NCI-H146 treated with DMSO at 0.1 percent for 48 hours (cell line): ENCODE results near the gene CXXC5.

Experiments used
- DNase-seq: peaks from one replicate; lab custom pipeline; 2025; ENCODE audit not compliant: unreplicated experiment; lab: John Stamatoyannopoulos, UW

Gene CXXC5

DNA sequence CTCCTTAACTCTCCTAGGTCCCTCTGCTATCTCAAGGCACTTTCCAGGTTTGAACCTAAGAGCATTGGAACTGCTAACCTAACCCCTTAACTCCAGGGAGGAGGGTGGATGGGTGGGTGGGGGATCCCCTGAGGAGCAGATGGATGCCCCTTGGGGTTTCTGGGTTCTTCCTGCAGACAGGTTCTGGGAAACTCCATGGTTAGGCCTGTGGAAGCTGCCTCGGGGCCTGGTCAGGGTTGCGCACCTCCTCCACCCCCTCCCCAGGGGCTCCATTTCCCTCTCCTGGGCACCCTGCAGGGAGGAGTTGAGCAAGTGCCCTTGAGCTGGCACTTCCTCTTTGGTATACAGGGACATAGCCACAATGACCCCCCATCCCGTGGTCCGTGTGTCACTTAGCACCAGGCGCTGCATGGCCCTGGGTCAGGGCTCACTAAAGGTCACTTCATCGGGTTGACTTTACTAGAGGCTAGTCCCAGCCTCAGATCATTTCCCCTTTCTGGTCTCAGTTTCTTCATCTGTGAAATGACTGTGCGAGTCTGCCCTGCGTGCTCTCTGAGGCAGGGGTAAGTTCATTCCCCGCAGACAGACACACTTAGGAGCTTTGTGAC is 16.0 kb downstream of the CXXC5 start:
- no peak for DNase-seq

DNA sequence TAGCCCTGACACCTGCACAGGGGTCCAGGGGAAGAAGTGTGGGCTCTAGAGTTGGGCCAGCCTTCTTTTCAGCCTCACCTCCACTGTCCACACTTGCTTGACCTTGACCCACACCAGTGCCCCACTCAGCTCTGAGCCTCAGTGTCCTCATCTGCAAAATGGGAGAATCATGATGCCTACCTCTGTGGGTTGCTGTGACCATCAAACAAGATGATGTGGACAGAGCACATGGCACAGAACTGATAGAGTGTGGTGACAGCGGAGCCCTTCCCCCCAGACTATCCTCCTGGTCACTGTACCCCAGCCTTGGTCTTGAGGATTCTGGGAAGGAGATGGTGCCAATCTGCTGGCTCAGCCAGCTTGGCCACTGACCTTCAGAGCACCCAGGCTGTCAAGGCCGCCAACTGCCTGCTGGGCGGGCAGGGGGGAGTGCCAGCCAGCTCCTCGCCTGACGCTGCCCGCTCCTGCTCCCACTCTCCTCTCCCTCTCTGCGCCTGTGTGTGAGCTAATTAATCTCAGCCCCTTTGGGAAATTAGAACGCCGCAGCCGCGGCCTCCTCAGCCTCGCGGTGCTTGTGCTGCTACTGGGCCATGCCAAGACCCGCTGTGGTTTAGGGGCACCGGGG is 16.7 kb downstream of the CXXC5 start:
- DNase-seq, result no peak

DNA sequence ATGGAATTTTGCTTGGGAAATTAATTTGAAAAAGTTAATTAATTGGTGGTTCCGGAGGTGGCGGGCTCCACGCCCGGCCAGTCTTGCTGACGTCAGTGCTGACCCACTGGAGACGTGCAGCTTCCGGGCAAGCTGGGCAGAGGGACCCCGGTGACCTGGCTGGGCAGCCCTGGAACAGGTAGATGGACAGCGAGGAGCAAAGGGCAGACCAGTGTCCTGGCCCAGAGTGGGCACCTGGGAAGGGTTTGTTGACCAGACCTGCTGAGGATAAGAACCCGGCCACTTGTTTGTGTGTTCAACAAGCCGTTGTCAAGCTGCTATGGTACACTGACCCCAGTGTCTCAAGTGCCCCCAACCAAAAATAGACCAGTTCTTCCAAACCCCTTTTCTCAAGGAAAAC is 17.5 kb downstream of the CXXC5 start:
- no peak for DNase-seq

DNA sequence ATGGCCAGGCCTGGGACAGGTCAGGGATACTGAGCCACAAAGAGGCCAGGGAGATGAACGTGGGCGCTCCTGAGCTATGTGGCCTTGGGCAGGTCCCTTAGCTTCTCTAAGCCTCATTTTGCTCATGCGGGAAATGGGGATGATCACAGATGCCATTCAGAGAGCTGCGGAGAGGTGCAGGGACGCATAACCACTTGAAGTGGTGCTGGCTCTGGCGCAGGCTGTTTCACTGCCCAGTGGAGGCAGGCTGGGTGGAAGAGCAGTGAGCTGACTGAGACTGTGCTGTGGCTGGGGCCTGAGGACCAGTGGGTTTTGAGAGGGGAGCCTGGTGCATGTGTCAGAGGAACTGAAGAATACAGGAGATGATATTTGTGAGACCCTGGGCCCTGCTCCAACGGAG is 18.4 kb downstream of the CXXC5 start:
- no peak for DNase-seq

DNA sequence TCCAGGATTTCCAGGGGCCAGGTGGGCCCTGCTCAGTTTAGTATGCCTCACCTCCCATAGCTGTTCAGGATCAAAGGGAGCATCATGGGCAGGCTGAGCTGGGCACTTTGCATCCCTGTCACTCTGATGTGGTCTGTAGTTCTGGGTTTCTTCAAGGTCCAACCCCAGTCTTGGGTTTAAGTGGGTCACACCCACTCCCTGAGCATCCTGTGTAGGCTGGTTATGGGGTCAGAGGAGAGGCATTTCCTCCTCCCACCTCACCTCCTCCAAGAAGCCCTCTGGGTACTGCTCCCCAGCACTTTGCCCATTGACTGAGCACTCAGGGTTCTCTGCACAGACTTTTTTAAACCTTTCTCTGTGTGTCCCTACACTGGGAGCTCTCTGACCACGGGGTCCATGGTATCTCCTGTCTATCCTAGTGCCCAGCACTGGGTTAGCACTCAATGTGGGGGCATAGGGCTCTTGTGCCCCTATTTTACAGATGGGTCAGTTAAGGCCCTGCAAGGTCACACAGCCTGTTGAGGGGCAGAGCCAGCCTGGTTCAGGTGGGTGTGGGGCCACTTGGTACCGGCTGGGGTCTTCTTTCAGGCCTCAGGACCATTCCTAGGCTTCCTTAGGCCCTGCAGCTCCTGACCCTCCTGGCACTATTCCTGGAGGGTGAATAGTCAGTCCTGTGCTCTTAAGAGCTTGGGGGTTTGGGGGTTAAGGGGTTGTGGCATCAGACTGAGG is 19.0 kb downstream of the CXXC5 start:
- no peak for DNase-seq

DNA sequence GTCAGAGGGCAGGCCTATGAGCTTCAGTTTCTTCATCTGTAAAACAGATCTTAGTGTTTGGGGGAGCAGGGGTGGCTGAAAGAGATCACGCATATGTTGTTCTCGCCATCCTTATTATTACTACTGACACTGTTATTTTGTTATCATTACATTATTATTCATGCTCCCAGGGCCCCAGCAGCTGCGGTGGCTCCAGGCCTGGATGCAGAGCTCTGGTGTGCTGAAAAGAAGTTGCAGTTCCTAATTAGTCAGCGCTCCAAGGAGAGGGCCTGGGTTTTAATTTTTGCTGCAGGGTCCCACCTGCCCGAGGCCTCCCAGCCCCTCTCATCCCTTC is 19.5 kb downstream of the CXXC5 start:
- DNase-seq, result no peak

DNA sequence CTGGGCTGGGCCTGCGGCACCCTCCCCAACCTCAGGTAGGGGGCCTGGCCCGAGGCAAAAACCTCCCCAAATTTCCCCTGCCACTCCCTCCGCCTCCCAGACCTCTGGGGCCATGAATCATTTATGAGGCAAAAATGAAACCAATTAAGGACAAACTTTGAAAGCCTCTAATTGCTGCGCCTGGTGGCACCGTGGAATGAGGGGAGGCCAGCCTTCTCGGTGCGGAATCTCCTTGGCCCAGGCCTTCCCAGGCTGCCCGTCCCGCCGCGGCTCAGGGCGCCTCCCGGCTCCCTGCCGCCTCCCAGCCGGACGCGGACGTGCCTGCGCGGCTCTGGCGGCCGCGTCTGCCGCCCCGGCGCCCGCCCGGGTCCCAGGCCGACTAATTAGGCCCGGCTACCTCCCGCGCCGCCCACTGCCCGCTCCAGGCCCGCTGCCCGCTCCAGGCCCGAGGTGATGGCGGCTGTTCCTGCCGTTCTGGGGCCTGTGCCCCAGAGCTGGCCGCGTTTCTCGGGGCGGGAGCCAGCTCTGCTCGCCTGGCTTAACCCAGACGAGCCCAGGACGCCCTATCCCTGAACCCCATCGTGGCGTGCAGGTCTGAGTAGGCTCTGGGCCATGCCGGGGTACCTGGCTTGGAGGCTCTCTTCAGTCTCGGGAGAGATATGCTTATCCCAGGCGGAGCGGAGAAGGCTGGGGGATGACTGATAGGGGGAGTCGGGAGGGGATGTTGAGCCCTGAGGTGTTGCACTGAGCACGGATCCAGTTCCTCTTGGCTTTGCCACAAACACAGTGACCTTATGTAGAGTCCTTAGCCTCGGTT is 20.1 kb downstream of the CXXC5 start:
- DNase-seq, result no peak

DNA sequence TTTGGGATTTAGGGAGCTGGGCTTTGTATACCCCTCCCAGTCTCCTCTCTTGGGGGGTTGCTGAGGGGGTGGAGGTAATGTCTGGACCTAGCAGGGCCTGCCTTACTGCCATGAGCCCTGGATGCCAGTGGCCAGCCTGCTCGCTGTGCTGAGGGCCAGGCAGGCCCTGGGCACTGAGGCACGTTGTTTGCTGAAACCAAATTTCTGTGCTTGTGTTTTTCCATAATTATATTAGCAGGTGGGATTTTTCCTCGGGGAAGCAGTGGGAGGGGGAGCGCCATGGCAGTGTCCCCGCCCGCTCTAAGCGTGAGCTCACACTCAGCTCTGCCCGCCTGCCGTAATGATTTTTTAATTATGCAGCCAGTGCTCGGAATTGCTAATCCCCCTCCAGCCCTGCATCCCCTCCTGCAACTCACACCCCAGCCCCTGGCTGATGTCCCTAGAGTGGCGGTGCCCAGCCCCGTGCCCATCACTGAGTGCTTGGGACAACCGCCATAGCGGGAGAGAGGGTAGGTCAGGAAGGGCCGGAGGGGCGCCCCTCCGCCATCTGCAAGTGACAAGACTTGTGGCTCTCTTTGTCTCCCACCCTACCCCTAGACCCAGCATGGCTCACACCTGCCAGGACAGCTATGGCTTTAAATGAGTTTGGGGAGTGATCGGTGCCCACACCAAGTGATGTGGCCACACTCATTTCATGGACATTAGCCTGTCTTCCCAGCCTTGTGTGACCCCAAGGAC is 20.9 kb downstream of the CXXC5 start:
- DNase-seq, result no peak

DNA sequence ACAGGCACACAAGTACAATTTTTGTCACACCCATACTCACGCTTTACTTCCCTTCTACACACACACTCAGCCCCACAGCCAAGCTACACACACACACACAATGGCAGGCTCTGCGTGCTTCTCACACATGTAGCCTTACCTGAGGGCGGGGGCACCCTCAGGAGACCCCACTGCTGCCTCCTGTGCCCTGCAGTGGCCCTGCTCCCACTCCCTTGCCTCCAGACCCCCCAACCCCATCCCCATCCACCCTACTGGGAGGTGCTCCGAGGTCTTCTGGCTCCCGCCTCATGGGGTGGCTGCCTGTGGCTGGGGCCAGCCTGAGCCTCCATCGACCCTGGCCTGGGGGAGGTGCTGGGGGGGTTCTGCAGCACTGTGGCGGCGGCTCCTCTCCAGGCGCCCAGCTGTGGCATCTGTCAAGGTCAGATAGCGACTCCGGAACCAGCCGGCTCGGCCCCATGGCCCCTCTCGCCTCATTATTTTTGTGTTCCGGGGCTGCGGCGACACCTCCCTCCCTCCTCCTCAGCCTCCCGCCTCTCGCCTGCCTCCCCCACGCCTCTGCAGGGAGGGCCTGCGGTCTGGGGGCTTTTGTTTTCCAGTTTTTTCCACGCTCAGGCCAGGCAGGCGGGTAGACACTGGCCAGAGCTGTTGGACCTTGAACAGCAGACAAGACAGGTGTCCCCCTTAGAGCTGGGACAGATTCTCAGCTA is 21.7 kb downstream of the CXXC5 start:
- no peak for DNase-seq

DNA sequence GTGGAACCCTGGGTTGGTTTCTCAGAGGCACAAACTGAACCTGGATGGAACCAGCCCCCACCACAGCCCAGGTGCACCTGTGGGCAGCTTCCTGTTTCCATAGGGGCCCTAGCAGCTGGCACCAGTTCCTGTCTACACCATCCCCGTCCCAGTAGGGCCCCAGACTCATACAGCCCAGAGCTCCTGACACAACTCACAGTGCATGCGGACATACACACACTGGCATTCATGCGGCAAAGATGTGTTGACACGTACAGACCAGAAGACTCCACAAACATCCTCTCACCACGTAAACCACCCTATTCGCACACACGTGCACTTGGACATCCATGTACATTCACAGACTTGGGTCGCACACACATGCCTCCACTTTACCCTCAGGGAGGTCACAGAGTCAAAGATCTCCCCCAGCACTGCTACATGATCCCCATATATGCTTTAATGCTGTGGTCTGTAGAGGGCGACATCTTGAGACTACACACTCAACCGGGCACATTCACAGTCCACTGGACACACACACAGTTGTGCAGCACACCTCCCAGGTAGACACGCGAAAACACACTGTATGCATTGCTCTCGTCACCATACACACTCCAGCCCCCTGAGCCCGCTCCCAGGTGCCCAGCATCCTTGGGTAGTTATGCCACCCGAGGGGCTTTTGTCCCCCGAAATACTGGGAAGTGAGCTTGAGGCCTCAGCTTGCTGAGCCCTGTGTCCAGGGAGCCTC is 22.4 kb downstream of the CXXC5 start:
- no peak for DNase-seq

DNA sequence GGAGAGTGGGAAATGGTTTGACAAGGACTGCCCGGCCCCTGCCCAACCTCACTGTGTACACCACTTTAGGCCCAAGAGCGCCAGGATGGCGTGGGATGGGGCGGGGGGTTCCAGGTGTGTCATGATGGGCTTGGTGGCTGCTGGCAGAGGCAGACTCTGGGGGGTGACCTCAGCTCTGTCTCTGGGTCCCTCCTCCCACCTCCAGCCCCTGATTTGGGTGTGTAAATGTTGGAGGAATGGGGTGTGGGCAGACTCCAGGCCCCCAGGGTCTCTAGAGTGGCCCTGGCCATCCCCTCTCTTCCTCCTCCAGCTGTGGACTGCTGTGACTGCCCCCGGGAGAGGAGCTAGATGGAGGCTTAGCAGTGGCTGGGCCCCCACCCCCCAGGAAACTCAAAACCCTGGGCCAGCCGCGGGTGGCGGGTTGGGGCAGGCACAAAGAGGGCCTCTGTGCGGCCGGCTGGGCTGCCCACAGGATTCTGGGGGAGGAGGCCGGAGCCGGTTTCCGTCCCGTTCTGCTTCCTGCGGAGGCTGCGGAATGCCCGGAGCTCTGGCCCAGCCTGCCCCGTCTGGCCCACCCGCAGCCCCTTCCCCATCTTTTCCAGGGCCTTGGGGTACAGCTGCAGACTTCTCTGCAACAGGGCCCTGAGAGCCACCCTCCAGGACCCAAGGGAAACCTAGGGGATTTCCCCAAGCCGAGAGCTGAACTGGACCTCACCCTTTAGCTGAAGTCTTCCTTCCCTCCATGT is 23.1 kb downstream of the CXXC5 start:
- DNase-seq, result no peak

DNA sequence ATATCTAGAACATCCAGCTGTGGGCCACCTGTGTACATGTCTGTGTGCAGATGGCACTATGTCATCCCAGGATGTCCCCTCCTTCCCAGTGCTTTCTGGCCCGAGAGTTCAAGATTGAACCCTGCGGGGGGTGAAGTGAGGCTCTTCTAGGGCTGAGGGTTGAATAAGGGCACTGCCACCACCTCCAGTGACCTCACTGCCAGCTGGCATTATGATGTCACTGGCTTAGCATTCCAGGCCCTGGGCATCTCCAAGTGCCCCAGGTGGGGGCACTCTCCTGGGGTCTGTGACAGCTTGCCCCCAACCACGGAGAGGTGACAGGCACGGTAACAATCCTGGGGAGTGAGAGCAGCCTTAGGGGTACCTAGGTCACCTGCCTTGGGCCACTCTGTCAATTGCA is 27.1 kb downstream of the CXXC5 start:
- DNase-seq, result no peak

DNA sequence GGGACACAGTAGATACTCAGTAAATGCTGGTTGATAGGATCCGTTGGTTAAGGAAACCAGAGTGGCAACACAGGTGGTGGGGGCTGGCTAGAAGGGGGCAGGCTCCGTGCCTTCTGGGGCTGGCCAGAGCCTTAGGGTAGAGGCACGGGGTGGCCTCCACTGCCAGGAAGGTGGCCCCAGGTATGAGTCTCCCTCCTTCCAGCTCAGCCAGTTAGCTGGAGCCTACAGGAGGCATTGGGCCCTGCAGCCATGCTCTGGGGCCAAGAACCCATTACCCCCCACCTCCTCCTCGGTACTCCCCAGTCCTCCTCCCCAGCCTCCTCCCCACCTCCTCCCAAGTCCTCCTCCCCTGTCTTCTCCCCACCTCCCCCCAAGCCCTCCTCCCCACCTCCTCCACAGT is 27.7 kb downstream of the CXXC5 start:
- DNase-seq, result no peak

DNA sequence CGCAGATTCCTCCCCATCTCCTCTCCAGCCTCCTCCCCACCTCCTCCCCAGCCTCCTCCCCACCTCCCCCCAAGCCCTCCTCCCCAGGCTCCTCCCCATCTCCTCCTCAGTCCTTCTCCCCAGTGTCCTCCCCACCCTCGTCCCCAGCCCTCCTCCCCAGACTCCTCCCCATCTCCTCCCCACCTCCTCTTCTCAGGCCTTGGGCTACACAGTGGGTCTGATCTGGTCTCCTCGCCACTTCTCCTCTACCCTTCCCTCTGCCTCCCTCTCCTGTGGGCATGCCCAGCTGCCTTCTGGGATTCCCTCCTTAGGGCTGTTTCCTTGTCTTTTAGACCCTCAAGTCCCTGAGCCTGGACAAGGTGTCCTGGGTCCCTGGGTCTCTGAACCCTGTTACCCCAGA is 28.3 kb downstream of the CXXC5 start:
- no peak for DNase-seq

DNA sequence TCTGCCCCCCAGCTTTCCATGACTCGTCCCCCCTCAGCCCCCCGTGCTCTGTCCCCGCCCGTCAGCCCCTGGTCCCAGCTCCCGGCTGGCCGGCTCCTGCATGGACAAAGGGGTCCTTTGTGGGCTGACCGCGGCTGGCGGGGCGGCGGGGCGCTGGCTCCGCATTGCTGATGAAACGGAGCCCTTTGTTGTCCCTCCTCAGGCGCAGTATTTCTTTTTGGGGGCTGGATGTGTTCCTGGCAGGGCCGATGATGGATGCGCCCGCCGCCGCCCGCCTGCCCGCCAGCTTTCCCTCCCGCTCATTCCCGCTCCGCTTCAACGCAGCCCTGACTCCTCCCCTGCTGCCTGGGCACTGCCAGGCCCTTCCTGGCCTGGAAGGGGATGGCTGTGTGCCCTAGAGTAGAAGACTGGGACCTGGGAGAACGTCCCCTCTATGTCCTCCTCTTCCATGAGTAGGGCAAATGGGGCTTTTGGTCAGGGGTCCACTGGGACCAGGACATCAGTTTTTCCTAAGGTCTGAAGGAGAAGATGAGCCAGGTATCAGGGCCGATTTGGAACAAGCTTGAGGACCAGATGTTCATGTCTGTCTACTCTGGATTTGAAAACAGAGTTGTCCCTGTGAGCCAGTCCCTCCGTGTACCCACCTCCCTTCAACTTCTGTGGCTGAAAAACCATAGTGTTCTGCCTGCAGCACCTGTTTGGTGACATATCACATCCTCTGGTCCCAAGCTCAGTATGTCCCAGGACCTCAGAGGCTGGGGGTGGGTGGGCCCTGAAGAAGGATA is 29.0 kb downstream of the CXXC5 start:
- no peak for DNase-seq

DNA sequence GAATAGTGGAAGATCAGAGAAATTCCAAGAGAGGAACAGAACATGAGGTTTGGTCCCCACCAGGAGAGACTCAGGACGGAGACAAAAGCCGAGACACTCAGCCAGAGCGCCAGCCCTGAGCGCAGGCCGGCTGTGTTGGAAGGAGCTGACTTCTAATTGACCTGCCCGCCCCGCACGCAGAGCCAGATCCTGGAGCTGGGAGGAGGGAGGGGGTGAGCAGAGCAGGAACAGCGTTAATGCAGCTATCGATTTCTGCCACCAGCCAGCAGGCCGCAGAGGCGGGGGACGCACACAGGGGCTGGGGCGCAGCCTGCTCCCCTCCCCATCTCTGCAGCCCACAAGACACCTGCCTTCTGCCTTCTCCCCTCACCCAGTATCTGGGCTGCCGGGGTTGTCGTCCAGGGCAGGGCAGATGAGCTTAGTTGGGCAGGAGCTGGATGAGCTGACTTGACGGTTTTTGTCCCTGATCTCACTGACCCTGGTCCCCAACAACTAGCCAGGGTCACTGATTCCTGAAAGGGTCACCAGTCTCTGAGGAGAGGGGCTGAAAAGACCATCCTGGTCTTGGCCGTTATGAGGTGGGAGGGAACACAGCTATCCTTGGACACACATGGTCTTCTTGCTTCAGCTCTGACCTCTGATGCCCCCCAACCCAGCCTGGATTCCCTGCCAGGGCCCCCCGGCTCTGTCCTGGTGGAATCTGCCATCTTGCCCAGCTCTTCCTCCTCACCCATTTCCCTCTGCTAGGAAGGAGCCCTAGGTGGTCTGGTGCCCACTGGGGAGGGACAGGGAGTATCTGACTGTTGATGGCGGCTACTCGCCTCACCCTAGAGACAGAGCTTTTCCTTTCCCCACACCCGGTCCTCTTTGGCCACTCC is 29.8 kb downstream of the CXXC5 start:
- no peak for DNase-seq
